Dermis lymphatic vessel endothelial cell (primary cell): ENCODE measurements around the gene GOLGA6C. TPM values are rescaled to one million over a fixed set of nuclear protein-coding genes. Genes with fewer than 3 reads are reported as not detected.

Experiments used
- total RNA-seq: library from RNA; depleted of rRNA; stranded (reverse); fragments of >200 nt; gene quantifications from 2 replicates; pipeline ENCODE4 v1.2.1, GENCODE V29; 2014

Gene GOLGA6C
- total RNA-seq: not detected in 2 replicates

GRCh38 chr15:75258034-75258433 is at the start of gene GOLGA6C:
Gene GOLGA6C (plus strand): TSS chr15:75258334. CDS start chr15:75258599, 265 bp downstream.

GRCh38 chr15:75282572-75282971 is 24.4 kb downstream of the GOLGA6C start, which contains the start of gene GOLGA6D:
Gene GOLGA6D (plus strand): TSS chr15:75282835. CDS start chr15:75282876, 41 bp downstream.

Other genes starting within 250 kb of the GOLGA6C start
- gene PPCDC, start 234.7 kb upstream of the GOLGA6C start, total RNA-seq: 6.1 and 6.4 TPM in 2 replicates
- gene C15orf39, start 56.5 kb upstream of the GOLGA6C start, total RNA-seq: 4.1 and 8.0 TPM in 2 replicates
- under 0.01 TPM in 1 of 2 replicates, not detected in the other for gene GOLGA6D, start 24.5 kb downstream of the GOLGA6C start, total RNA-seq
- gene COMMD4, start 77.7 kb downstream of the GOLGA6C start, total RNA-seq: 80.5 and 86.0 TPM in 2 replicates
- 11.9 and 12.5 TPM in 2 replicates for gene NEIL1, start 88.7 kb downstream of the GOLGA6C start, total RNA-seq
- gene MAN2C1, start 110.3 kb downstream of the GOLGA6C start, total RNA-seq: 109 and 119 TPM in 2 replicates
- 28.0 and 30.6 TPM in 2 replicates for gene SIN3A, start 193.4 kb downstream of the GOLGA6C start, total RNA-seq